SJSA1 (cell line): ENCODE data around the gene FIGNL2. TPM values are rescaled to one million over a fixed set of nuclear protein-coding genes. Genes with fewer than 3 reads are reported as not detected.

Experiments used
- DNase-seq, 2 experiments: peaks; one replicate each; pipeline ENCODE4 v3.0.0-alpha.2; 2015 to 2020; ENCODE audit warnings: low spot score in 2 of 2, low read depth in 1 of 2
- H3K27ac ChIP-seq: fragments of 250-450 bp; sonication (Bioruptor Pico); 2 replicates; pipeline ENCODE4 v1.5.1; 2020; ENCODE audit warnings: mild to moderate bottlenecking, moderate library complexity
- H3K27me3 ChIP-seq: fragments of 250-450 bp; sonication (Bioruptor Pico); replicated peaks from 2 replicates; pipeline ENCODE4 v1.5.1; 2020; ENCODE audit warnings: mild to moderate bottlenecking, moderate library complexity
- H3K36me3 ChIP-seq: fragments of 250-450 bp; sonication (Bioruptor Pico); 2 replicates; pipeline ENCODE4 v1.5.1; 2020; ENCODE audit warnings: mild to moderate bottlenecking
- H3K4me1 ChIP-seq: fragments of 250-450 bp; sonication (Bioruptor Pico); replicated peaks from 2 replicates; pipeline ENCODE4 v1.6.1; 2021; ENCODE audit warnings: mild to moderate bottlenecking
- H3K4me3 ChIP-seq: fragments of 250-450 bp; sonication (Bioruptor Pico); 2 replicates; pipeline ENCODE4 v1.5.1; 2020; ENCODE audit warnings: mild to moderate bottlenecking
- H3K9me3 ChIP-seq: fragments of 250-450 bp; sonication (Bioruptor Pico); replicated peaks from 2 replicates; pipeline ENCODE4 v1.5.1; 2020; ENCODE audit warnings: mild to moderate bottlenecking
- total RNA-seq: library from RNA; depleted of rRNA; stranded (reverse); fragments of >200 nt; shearing (Covaris generic); gene quantifications from 2 replicates; pipeline ENCODE4 v1.2.3, GENCODE V29; 2014

The FIGNL2 gene
- total RNA-seq, 1 experiment from 2014 or later, result not detected

DNA sequence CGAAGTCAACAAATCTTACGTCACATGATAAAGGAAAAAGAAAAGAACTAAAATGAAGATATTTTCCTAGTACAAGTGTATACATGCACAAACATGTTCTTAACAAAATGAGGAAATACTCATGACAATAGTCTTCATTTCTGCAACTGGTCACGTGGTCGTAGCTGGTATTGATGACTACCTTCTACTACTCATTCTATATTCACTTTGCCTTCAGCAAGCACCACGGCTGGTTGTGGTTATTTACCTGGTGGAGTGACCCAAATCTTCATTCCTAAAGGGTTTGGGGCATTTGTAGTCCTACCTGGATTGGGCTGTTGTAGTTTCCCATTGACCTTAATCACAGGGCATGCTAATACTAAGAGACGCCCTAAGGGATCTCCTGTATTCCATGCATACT is 51.2 kb downstream of the FIGNL2 start:
- Histone ChIP-seq H3K4me3 (no peak overlapping the region), H3K9me3 (no peaks in the 10 kb centered on the region), H3K36me3 (peaks cover 5% of the 10 kb centered on the region; the same call in 1 of the 2 replicates), H3K4me1 (no peaks in the 10 kb centered on the region), H3K27ac (no peak overlapping the region), H3K27me3 (no peaks in the 10 kb centered on the region)
- DNase-seq, result no peak

DNA sequence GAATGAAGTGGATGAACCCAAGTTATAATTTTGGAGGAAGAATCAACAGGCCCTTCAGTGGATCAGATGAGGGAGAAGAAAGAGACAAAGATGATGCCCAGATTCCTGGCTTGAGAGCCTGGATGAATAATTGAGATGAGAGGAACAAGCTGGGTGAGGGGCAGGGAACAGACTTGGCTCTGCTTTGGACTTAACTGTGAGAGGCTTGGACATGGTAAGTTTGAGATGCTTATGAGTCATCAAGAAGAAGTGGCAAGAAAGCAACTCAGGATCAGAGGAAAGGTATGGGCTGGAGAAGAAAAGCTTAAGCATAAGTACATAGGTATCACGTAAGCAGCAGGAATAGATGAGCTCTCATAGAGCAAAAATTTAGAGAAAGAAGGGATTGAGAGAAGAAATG is 55.3 kb downstream of the FIGNL2 start:
- H3K4me3 ChIP-seq, result no peak overlapping the region
- H3K4me1 ChIP-seq, result peaks cover 10% of the 10 kb centered on the region
- H3K27me3 ChIP-seq, result no peaks in the 10 kb centered on the region
- H3K36me3 ChIP-seq, result peaks cover 5% of the 10 kb centered on the region; the same call in 1 of the 2 replicates
- no peak overlapping the region for H3K27ac ChIP-seq
- H3K9me3 ChIP-seq, result no peaks in the 10 kb centered on the region
- DNase-seq, result no peak

DNA sequence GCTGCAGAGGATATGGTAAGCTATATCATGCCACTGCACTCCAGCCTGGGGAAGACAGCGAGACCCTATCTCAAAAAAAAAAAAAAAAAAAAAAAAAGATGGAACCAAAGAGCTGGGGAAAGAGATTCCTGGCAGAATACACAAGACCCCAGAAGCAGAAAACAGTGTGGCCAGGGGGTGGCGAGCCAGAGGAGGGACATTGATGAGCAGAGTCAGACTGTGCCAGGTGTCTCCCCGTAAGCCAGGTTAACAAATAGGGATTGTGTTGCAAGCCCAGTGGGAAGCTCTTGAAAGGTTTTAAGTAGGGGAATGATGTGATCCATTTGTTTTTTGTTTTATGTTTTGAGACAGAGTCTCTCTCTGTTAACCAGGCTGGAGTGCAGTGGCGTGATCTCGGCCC is 56.1 kb downstream of the FIGNL2 start:
- no peak for DNase-seq
- H3K4me3 ChIP-seq, result no peak overlapping the region
- H3K36me3 ChIP-seq, result peaks cover 5% of the 10 kb centered on the region; the same call in 1 of the 2 replicates
- H3K9me3 ChIP-seq, result no peaks in the 10 kb centered on the region
- H3K27me3 ChIP-seq, result no peaks in the 10 kb centered on the region
- H3K4me1 ChIP-seq, result peaks cover 10% of the 10 kb centered on the region
- H3K27ac ChIP-seq, result no peak overlapping the region

DNA sequence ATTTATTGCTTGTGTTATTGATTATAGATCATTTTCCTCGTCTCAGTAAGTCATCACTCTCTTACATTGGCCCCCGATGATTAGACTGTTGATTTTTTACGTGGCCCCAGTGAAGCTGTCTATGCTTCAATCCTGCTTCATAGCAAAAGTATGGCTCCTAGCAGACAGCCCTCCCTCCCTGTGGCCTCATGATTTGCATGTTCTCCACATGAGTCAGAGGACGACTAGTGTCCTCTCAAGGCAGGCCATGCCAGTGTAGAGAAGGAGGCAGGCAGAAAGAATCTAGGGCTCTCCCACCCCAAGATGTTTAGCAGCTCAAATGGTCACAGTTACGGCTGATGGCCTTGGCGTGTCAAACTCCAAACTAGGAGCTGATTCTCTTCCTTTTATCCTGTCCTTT is 59.6 kb downstream of the FIGNL2 start:
- no peak overlapping the region for H3K27ac ChIP-seq
- peaks cover 10% of the 10 kb centered on the region for H3K4me1 ChIP-seq
- no peak overlapping the region for H3K4me3 ChIP-seq
- no peaks in the 10 kb centered on the region for H3K9me3 ChIP-seq
- no peaks in the 10 kb centered on the region for H3K36me3 ChIP-seq
- DNase-seq, result peak; percentile 41 to 63
- no peaks in the 10 kb centered on the region for H3K27me3 ChIP-seq

DNA sequence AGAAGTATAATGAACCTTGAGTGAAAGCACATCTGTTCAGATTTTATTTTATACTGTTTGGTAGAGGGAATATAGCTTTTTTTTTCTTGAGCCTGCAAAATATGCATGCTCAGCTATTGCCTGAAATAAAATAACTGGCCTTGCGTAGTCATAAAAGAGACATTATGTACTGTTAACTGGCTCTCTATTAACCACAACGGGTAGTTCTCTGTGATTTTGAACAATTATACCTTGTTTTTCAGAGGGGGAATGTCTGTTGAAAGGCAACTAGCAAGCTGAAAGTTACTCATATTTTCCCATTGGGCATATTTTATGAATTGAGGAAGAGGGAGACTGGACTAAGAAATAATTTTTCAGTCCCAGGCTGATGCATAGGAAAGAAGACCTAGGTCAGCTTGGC is 62.6 kb downstream of the FIGNL2 start:
- DNase-seq, result no peak

DNA sequence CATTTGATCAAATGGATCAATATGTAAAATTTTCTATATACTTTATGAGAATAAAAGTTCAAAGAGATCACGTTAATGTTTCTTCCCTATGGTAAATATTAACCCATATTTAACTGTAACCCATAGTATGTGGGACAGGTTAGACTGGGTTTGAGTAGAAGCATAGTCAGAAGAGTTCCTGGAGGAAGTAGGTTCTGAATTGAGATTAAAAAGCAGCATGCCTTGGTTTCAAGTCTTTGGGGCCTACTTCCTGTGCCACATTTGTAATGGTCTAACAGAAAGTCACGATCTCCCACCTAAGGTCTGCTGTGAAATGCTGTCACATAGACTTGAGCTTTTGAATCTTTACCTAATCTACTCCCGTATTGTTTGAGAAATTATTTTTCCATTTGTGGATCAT is 63.8 kb downstream of the FIGNL2 start:
- H3K27ac ChIP-seq, result no peak overlapping the region
- H3K4me1 ChIP-seq, result peaks cover 10% of the 10 kb centered on the region
- no peaks in the 10 kb centered on the region for H3K9me3 ChIP-seq
- H3K27me3 ChIP-seq, result no peaks in the 10 kb centered on the region
- no peak overlapping the region for H3K4me3 ChIP-seq
- no peak for DNase-seq
- H3K36me3 ChIP-seq, result no peaks in the 10 kb centered on the region

More for the DNA sequence above, 62.6 kb downstream of the FIGNL2 start:
- Histone ChIP-seq H3K4me1 (peaks cover 10% of the 10 kb centered on the region), H3K9me3 (no peaks in the 10 kb centered on the region), H3K27ac (no peak overlapping the region), H3K27me3 (no peaks in the 10 kb centered on the region), H3K4me3 (no peak overlapping the region), H3K36me3 (no peaks in the 10 kb centered on the region)

DNA sequence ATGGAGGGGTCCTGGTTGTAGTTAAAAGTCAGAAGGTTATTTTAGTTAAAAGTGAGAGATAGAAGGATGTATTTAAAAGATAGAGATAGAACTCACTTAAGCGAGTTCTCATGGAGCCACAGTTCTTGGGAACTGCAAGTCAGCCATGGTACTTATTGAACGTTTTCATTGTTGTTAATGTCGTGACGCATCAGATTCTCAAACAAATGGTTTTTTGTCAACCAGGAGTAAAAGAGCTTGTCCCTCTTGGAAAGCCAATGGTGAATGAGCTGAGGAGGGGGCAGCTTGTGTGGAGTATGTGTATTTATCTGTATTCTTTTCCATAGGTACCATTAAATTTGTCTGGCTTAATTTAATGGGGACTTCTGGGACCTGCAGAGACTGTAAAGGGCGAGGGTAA is 68.6 kb downstream of the FIGNL2 start:
- DNase-seq, result no peak
- H3K27ac ChIP-seq, result no peak overlapping the region

DNA sequence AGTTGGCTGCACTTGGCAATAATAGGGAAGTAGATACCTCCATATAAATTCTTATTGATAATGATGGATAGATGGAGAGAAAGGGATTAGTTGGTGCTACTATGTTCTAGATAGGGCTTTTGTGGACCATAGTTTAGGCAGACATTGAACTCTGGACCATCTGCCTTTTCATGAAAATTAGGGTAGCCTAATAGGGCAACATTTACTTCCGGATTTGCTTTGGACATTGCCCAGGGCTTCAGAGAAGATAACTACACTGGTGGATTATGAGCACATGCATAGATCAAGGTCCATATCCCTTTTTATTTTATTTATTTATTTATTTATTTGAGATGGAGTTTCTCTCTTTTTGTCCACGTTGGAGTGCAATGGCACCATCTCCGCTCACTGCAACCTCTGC is 70.5 kb downstream of the FIGNL2 start:
- Histone ChIP-seq H3K9me3 (no peaks in the 10 kb centered on the region), H3K27ac (no peak overlapping the region)

More for the DNA sequence above, 68.6 kb downstream of the FIGNL2 start:
- no peaks in the 10 kb centered on the region for H3K9me3 ChIP-seq
- H3K4me1 ChIP-seq, result no peaks in the 10 kb centered on the region
- no peaks in the 10 kb centered on the region for H3K36me3 ChIP-seq
- H3K27me3 ChIP-seq, result no peaks in the 10 kb centered on the region
- H3K4me3 ChIP-seq, result no peak overlapping the region

DNA sequence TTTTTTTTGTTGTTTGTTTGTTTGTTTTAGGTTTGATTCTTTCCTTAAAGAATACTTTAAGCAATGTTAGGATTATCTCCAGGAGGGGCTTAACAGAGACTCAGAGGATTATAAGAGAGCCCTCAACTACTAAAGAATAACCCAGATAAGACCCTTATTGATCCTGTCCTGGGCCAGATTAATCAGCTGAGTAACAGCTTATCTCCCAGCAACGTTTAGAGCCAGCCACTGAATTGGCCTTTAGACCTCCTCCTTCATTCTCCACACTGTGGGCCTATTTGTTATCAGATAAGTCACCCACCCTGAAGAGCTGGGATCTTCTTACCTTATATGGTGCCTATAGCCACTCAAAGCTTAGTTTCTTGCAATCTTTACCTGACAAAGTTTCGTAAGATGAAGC is 71.1 kb downstream of the FIGNL2 start:
- 0 out of 2 replicates have a peak, but pooled peaks cover 4% of the 10 kb centered on the region for H3K4me1 ChIP-seq
- DNase-seq, result no peak
- no peaks in the 10 kb centered on the region for H3K9me3 ChIP-seq
- H3K4me3 ChIP-seq, result no peak overlapping the region
- H3K36me3 ChIP-seq, result no peaks in the 10 kb centered on the region
- no peaks in the 10 kb centered on the region for H3K27me3 ChIP-seq
- no peak overlapping the region for H3K27ac ChIP-seq

More for the DNA sequence above, 70.5 kb downstream of the FIGNL2 start:
- no peaks in the 10 kb centered on the region for H3K27me3 ChIP-seq
- DNase-seq, result no peak
- no peaks in the 10 kb centered on the region for H3K36me3 ChIP-seq
- no peak overlapping the region for H3K4me3 ChIP-seq
- H3K4me1 ChIP-seq, result 0 out of 2 replicates have a peak, but pooled peaks cover 4% of the 10 kb centered on the region

DNA sequence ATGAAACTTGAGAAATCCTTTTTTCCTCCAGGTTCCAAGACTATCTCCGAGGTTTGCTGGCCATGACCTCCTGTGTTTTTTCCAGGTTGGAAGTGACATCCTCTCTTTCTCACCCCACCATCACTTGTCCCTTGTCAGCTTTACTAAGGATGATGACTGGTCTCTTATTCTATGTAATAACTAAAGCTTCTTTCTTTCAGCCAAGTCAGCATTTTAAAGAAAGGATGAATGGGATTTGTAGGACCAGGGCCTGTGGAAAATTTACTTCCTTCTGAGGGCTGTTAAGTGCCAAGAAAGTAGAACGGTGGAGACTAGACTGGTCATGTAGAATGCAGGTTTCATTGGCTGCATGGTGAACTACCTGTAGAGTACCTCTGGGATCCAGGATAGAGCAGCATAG is 73.6 kb downstream of the FIGNL2 start:
- Histone ChIP-seq H3K27ac (no peak overlapping the region), H3K36me3 (no peaks in the 10 kb centered on the region), H3K4me1 (0 out of 2 replicates have a peak, but pooled peaks cover 4% of the 10 kb centered on the region), H3K27me3 (no peaks in the 10 kb centered on the region), H3K4me3 (no peak overlapping the region), H3K9me3 (no peaks in the 10 kb centered on the region)
- DNase-seq, result no peak

DNA sequence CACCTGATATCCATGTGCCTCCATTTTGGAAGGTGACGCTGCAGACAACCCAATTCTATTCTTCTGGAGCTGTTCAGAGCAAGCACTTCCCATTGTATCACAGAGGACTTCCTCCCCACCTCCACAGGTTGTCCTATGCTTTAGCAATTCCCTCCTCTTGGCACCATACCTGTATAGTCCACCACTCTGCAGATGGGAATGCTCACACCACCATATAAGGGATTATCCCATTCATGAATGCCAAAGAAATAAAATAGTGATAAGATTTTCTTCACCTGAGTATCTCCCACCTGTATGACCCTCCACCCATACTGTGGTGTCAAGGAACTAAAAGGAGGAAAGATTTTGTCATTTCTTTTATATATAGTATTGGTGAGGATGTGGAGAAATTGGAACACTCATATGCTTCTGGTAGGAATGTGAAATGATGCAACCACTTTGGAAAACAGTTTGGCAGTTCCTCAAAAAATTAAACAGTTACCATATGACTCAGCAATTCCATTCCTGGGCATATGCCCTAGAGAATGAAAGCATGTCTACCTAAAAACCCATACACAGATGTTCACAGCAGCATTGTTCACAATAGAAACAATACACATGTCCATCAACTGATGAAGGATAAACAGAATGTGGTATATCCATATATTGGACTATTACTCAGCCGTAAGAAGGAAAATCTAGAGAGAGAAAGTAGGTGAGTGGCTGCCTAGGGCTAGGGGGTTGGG is 75.2 kb downstream of the FIGNL2 start:
- Histone ChIP-seq H3K4me1 (0 out of 2 replicates have a peak, but pooled peaks cover 4% of the 10 kb centered on the region), H3K27ac (no peak overlapping the region), H3K9me3 (no peaks in the 10 kb centered on the region)

DNA sequence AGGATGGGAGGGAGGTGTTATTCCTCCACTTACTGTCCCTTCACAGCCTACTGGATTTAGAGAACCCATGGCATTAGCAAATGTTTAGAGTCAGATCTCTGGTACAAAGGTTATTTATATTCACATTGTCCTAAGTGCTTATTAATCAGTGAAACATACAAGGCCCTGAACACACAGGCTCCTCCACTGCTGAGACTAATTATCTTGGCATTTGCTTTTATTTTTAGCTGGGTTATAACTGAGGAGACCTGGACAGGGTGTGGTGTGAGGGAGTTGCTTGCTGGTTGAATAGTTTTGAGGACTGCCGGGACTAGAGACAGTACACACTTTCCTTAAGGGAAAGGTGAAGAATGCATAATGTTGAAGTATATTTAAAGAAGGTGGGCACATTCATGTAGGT is 77.5 kb downstream of the FIGNL2 start:
- no peak for DNase-seq
- H3K4me3 ChIP-seq, result no peak overlapping the region
- no peaks in the 10 kb centered on the region for H3K36me3 ChIP-seq
- H3K4me1 ChIP-seq, result 0 out of 2 replicates have a peak, but pooled peaks cover 4% of the 10 kb centered on the region
- H3K27me3 ChIP-seq, result no peaks in the 10 kb centered on the region
- no peak overlapping the region for H3K27ac ChIP-seq
- H3K9me3 ChIP-seq, result no peaks in the 10 kb centered on the region

More for the DNA sequence above, 75.2 kb downstream of the FIGNL2 start:
- Histone ChIP-seq H3K36me3 (no peaks in the 10 kb centered on the region), H3K27me3 (no peaks in the 10 kb centered on the region), H3K4me3 (no peak overlapping the region)
- peak in 1 of 2 experiments; percentile 7 for DNase-seq
